GM21423 (cell line): ENCODE results near the gene DCAF5.

Experiments used
- ATAC-seq: cut with Tn5 transposase; IDR thresholded peaks from one replicate; pipeline ENCODE4 v1.9.1; 2021; ENCODE audit warnings: mild to moderate bottlenecking, moderate library complexity; ENCODE audit not compliant: unreplicated experiment

DCAF5 gene

GRCh38 chr14:69008421-69008884 is 144.5 kb downstream of the DCAF5 start:
- ATAC-seq, result no peak

- no peak for ATAC-seq
Measured at GRCh38 chr14:69006346-69006745, 146.6 kb downstream of the DCAF5 start.

GRCh38 chr14:69005432-69006148 is 147.3 kb downstream of the DCAF5 start:
- ATAC-seq, result no peak

- no peak for ATAC-seq
Measured at GRCh38 chr14:69004731-69005431, 148.0 kb downstream of the DCAF5 start.

GRCh38 chr14:69003626-69004025 is 149.3 kb downstream of the DCAF5 start:
- no peak for ATAC-seq

GRCh38 chr14:69002069-69002468 is 150.8 kb downstream of the DCAF5 start:
- ATAC-seq, result no peak

GRCh38 chr14:69001375-69001774 is 151.5 kb downstream of the DCAF5 start:
- no peak for ATAC-seq
